Sigmoid colon (tissue), 7 donors: Measurements from ENCODE around the gene LPP. TPM values are rescaled to one million over a fixed set of nuclear protein-coding genes. Genes with fewer than 3 reads are reported as not detected.
A peak's percentile ranks its signal among the peaks of the same experiment; 100 is the strongest.

Experiments used
- DNase-seq: peaks from one replicate; pipeline ENCODE4 v3.0.0-alpha.2; 2019
- H3K27ac ChIP-seq, 4 donors: fragments of 200-600 bp; sonication (generic); one replicate each; pipeline ENCODE4 v1.5.1; 2016 to 2019; ENCODE audit warnings: mild to moderate bottlenecking in 1 of 4
- H3K27me3 ChIP-seq, 3 donors: fragments of 200-600 bp; sonication (generic); one replicate each; pipeline ENCODE4 v1.5.1; 2019; ENCODE audit warnings: mild to moderate bottlenecking in 1 of 3
- H3K36me3 ChIP-seq, 4 donors: fragments of 200-600 bp; sonication (generic); one replicate each; pipeline ENCODE4 v1.5.1; 2016 to 2019
- H3K4me1 ChIP-seq, 4 donors: fragments of 200-600 bp; sonication (generic); one replicate each; pipeline ENCODE4 v1.5.1; 2017 to 2019
- H3K4me3 ChIP-seq, 4 donors: fragments of 200-600 bp; sonication (generic); one replicate each; pipeline ENCODE4 v1.5.1; 2017 to 2019; ENCODE audit warnings: mild to moderate bottlenecking in 2 of 4, moderate library complexity in 1 of 4
- H3K9me3 ChIP-seq, 4 donors: fragments of 200-600 bp in 3 of 4; sonication (generic) in 3 of 4; one replicate each; pipeline versions ENCODE4 v1.5.1 to v1.6.1; 2013 to 2019
- EP300 ChIP-seq, 4 donors: sonication (generic); formaldehyde crosslinking; IDR thresholded peaks; one replicate each; pipeline ENCODE4 v1.6.1; 2017; ENCODE audit warnings: antibody characterized with exemption in 4 of 4
- POLR2A ChIP-seq, 2 donors: fragments of 450-650 bp; IDR thresholded peaks; one replicate each; pipeline ENCODE4 v1.6.1; 2016; ENCODE audit warnings: antibody characterized with exemption in 2 of 2, mild to moderate bottlenecking in 2 of 2, moderate library complexity in 2 of 2
- POLR2AphosphoS5 ChIP-seq, 4 donors: sonication (generic); formaldehyde crosslinking; IDR thresholded peaks; one replicate each; pipeline ENCODE4 v1.6.1; 2017; ENCODE audit warnings: antibody characterized with exemption in 4 of 4
- WGBS, 2 donors: extraction: QIAGEN DNeasy Blood & Tissue Kit; methylation state at CpG; one replicate each; pipeline ENCODE4 v1.1.7; 2013; 5-methylcytosine and 5-hydroxymethylcytosine counted together
- intact Hi-C: fragments of 100-400 bp; cut with DNase I; formaldehyde crosslinking; loops from one replicate; pipeline ENCODE4 v1.15.1; 2023
- polyA plus RNA-seq, 3 donors: library from polyadenylated mRNA; stranded (reverse); fragments of 200-250 nt; gene quantifications; one replicate each; pipeline ENCODE4 v1.2.3, GENCODE V29; 2013
- total RNA-seq, 4 donors: library from RNA; depleted of rRNA; stranded (reverse); fragments of >200 nt; gene quantifications; one replicate each; pipeline ENCODE4 v1.1.0, GENCODE V29; 2016
- TF ChIP-seq, protein P1 (sequence below), 4 experiments: fragments of 450-650 bp in 3 of 4; fragments of 200-600 bp in 1 of 4; IDR thresholded peaks; one replicate each; pipeline ENCODE4 v1.5.1; 2016 to 2019; ENCODE audit warnings: antibody characterized with exemption in 4 of 4, mild to moderate bottlenecking in 3 of 4, moderate library complexity in 2 of 4
- donor health status: healthy with polysubstance abuse.
- donor health status: Bipolar disorder and iron deficiency.
- donor health status: healthy.

The LPP gene
- total and polyA plus RNA-seq, 7 donors = 5.3 to 1,773 (median 824) TPM

DNA sequence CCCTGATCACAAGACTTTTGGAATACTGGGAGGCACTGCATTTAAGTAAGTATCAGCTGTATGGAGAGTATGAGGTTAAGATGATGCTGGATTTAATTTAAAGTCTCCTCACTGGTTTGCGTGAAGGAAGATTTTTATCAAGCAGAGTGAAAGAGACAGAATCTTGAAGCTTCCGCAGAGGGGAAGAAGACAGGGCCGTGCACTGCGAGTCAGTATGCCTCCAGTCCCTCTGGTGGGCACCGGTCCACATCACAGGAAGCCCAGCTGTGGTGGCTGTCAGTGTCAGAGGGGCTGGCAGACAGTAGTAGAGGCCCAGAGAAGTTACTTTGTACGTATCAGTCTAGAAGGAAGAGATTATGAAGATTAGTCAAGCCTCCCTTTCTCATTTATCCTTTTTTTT, 638.8 kb downstream of the LPP start:
- Histone ChIP-seq H3K27ac (peak overlapping the region in 3 of 4 donors; percentile 6 to 25 (median 24)), H3K4me3 (no peak overlapping the region), H3K27me3 (no peaks in the 10 kb centered on the region), H3K9me3 (no peaks in the 10 kb centered on the region), H3K4me1 (peaks cover 0 to 55% (median 40%) of the 10 kb centered on the region in 4 donors), H3K36me3 (peaks cover 0 to 7% (median 0%) of the 10 kb centered on the region in 4 donors)
- no peak for DNase-seq
- 78 to 96% methylated on average over 6 of the region's 6 CpGs for WGBS, 2 donors
- intact Hi-C loops = no loop called here
- TF ChIP-seq, protein P1, sequence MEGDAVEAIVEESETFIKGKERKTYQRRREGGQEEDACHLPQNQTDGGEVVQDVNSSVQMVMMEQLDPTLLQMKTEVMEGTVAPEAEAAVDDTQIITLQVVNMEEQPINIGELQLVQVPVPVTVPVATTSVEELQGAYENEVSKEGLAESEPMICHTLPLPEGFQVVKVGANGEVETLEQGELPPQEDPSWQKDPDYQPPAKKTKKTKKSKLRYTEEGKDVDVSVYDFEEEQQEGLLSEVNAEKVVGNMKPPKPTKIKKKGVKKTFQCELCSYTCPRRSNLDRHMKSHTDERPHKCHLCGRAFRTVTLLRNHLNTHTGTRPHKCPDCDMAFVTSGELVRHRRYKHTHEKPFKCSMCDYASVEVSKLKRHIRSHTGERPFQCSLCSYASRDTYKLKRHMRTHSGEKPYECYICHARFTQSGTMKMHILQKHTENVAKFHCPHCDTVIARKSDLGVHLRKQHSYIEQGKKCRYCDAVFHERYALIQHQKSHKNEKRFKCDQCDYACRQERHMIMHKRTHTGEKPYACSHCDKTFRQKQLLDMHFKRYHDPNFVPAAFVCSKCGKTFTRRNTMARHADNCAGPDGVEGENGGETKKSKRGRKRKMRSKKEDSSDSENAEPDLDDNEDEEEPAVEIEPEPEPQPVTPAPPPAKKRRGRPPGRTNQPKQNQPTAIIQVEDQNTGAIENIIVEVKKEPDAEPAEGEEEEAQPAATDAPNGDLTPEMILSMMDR (IDR thresholded peaks at IDR 0.05) = peak in 1 of 4 experiments; percentile 22
- TF ChIP-seq EP300 (IDR thresholded peaks at IDR 0.05) (no peak), POLR2A (IDR thresholded peaks at IDR 0.05) (no peak), POLR2AphosphoS5 (IDR thresholded peaks at IDR 0.05) (no peak)

DNA sequence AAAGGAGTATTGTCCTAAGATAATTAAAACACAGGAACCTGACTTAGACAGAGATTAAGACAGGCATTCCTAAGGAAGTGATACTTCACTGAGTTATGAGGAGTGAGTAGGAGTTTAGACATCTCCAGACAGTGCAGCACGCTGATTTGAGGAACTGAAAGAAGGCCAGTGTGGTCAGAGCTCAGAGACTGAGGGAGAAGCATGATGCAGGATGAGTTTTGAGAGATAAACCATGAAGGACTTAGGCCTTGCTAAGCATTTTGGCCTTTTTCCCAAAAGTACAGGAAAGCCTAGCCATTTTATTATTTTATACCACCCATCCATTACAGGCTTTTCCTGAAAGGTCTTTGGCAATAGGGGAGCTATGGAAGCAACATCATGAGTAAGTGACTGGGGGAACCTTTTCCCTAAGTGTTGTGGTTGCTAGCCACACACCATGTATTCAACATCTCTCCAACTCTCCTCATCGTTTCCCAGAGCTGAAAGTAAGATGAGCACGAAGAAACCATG, 642.2 kb downstream of the LPP start:
- no peak for DNase-seq
- intact Hi-C loops = no loop called here
- Histone ChIP-seq H3K9me3 (no peaks in the 10 kb centered on the region), H3K4me1 (peaks cover 0 to 50% (median 42%) of the 10 kb centered on the region in 4 donors), H3K27me3 (no peaks in the 10 kb centered on the region), H3K36me3 (peaks cover 0 to 7% (median 0%) of the 10 kb centered on the region in 4 donors), H3K4me3 (no peak overlapping the region), H3K27ac (peak overlapping the region in 3 of 4 donors; percentile 42 to 49 (median 48))
- WGBS, 2 donors = 67 to 73% methylated on average over 3 of the region's 3 CpGs
- TF ChIP-seq EP300 (IDR thresholded peaks at IDR 0.05) (no peak), POLR2A (IDR thresholded peaks at IDR 0.05) (no peak), POLR2AphosphoS5 (IDR thresholded peaks at IDR 0.05) (peak in 2 of 4 donors; percentile 18 to 23)
- TF ChIP-seq, protein P1 (IDR thresholded peaks at IDR 0.05) = no peak

DNA sequence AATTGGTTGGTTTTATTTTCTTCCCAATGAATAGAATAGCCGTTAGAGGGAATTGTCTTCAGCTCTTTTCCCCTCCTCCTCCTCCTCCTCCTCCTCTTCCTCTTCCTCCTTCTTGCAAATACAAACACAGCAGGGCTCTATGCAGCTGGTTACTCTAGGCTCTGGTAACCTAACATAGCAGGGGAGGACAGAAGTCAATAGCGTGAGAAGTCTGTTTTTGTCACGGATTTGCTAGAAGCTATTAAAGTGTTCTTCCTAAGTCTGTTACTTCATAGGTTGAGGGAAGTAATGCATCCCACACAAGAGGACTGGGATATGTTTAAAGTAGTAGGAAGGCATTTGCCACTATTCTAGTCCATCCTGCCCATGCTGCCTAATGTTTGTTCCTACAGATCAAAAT, 643.1 kb downstream of the LPP start:
- DNase-seq = no peak
- 55 to 82% methylated on average over 3 of the region's 3 CpGs for WGBS, 2 donors
- no peaks in the 10 kb centered on the region for H3K27me3 ChIP-seq
- H3K27ac ChIP-seq = peak overlapping the region in 2 of 4 donors; percentile 48 to 49
- intact Hi-C loops = no loop called here
- no peak overlapping the region for H3K4me3 ChIP-seq
- peaks cover 0 to 7% (median 0%) of the 10 kb centered on the region in 4 donors for H3K36me3 ChIP-seq
- no peaks in the 10 kb centered on the region for H3K9me3 ChIP-seq
- TF ChIP-seq EP300 (IDR thresholded peaks at IDR 0.05) = no peak
- TF ChIP-seq POLR2A (IDR thresholded peaks at IDR 0.05) = no peak
- no peak for TF ChIP-seq POLR2AphosphoS5 (IDR thresholded peaks at IDR 0.05)
- TF ChIP-seq, protein P1 (IDR thresholded peaks at IDR 0.05) = no peak
- H3K4me1 ChIP-seq = peaks cover 0 to 58% (median 43%) of the 10 kb centered on the region in 4 donors

DNA sequence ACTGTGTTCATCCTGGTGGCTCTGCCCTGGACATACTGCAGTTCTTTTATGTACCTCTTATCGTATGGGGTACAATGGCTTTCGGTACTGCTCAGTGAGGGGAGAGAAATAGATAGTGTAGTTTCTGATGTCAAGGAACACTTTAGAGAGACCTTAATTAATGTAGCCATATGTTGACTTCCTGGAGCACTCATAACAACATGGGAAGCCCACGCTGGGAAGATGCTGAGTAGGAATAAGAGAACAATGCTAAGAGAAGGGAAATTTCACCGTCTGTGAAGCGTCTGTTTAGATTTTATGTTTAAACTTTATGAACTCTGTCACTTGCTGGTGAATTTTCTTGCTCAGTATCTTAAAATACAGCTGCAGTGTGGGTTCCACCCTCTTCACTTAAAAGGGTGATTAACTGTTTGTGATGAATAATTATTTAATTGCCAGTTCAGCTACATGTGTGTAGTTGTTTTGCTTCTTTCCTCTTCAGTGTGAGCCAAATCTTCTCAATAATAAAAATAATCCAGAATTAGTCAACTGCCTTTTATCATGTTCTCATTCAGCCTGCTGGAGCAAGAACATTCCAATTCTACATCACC, 644.7 kb downstream of the LPP start:
- H3K9me3 ChIP-seq = no peaks in the 10 kb centered on the region
- intact Hi-C loops = no loop called here
- 78 to 90% methylated on average over 5 of the region's 5 CpGs for WGBS, 2 donors
- TF ChIP-seq POLR2A (IDR thresholded peaks at IDR 0.05) (no peak), EP300 (IDR thresholded peaks at IDR 0.05) (no peak), POLR2AphosphoS5 (IDR thresholded peaks at IDR 0.05) (no peak)
- TF ChIP-seq, protein P1 (IDR thresholded peaks at IDR 0.05) = no peak
- no peaks in the 10 kb centered on the region for H3K27me3 ChIP-seq
- H3K4me1 ChIP-seq = peaks cover 0 to 58% (median 41%) of the 10 kb centered on the region in 4 donors
- no peak for DNase-seq
- peak overlapping the region in 3 of 4 donors; percentile 11 to 49 (median 42) for H3K27ac ChIP-seq
- peaks cover 0 to 4% (median 0%) of the 10 kb centered on the region in 4 donors for H3K36me3 ChIP-seq
- no peak overlapping the region for H3K4me3 ChIP-seq
